SJSA1 (cell line): Measurements from ENCODE around the gene FSTL4. TPM values are rescaled to one million over a fixed set of nuclear protein-coding genes. Genes with fewer than 3 reads are reported as not detected.

Experiments used
- DNase-seq, 2 experiments: peaks; one replicate each; pipeline ENCODE4 v3.0.0-alpha.2; 2015 to 2020; ENCODE audit warnings: low spot score in 2 of 2, low read depth in 1 of 2
- H3K27ac ChIP-seq: fragments of 250-450 bp; sonication (Bioruptor Pico); 2 replicates; pipeline ENCODE4 v1.5.1; 2020; ENCODE audit warnings: mild to moderate bottlenecking, moderate library complexity
- H3K27me3 ChIP-seq: fragments of 250-450 bp; sonication (Bioruptor Pico); replicated peaks from 2 replicates; pipeline ENCODE4 v1.5.1; 2020; ENCODE audit warnings: mild to moderate bottlenecking, moderate library complexity
- H3K36me3 ChIP-seq: fragments of 250-450 bp; sonication (Bioruptor Pico); 2 replicates; pipeline ENCODE4 v1.5.1; 2020; ENCODE audit warnings: mild to moderate bottlenecking
- H3K4me1 ChIP-seq: fragments of 250-450 bp; sonication (Bioruptor Pico); replicated peaks from 2 replicates; pipeline ENCODE4 v1.6.1; 2021; ENCODE audit warnings: mild to moderate bottlenecking
- H3K4me3 ChIP-seq: fragments of 250-450 bp; sonication (Bioruptor Pico); 2 replicates; pipeline ENCODE4 v1.5.1; 2020; ENCODE audit warnings: mild to moderate bottlenecking
- H3K9me3 ChIP-seq: fragments of 250-450 bp; sonication (Bioruptor Pico); replicated peaks from 2 replicates; pipeline ENCODE4 v1.5.1; 2020; ENCODE audit warnings: mild to moderate bottlenecking
- total RNA-seq: library from RNA; depleted of rRNA; stranded (reverse); fragments of >200 nt; shearing (Covaris generic); gene quantifications from 2 replicates; pipeline ENCODE4 v1.2.3, GENCODE V29; 2014

Gene FSTL4
- total RNA-seq, 1 experiment from 2014 or later: 2.1 TPM

DNA sequence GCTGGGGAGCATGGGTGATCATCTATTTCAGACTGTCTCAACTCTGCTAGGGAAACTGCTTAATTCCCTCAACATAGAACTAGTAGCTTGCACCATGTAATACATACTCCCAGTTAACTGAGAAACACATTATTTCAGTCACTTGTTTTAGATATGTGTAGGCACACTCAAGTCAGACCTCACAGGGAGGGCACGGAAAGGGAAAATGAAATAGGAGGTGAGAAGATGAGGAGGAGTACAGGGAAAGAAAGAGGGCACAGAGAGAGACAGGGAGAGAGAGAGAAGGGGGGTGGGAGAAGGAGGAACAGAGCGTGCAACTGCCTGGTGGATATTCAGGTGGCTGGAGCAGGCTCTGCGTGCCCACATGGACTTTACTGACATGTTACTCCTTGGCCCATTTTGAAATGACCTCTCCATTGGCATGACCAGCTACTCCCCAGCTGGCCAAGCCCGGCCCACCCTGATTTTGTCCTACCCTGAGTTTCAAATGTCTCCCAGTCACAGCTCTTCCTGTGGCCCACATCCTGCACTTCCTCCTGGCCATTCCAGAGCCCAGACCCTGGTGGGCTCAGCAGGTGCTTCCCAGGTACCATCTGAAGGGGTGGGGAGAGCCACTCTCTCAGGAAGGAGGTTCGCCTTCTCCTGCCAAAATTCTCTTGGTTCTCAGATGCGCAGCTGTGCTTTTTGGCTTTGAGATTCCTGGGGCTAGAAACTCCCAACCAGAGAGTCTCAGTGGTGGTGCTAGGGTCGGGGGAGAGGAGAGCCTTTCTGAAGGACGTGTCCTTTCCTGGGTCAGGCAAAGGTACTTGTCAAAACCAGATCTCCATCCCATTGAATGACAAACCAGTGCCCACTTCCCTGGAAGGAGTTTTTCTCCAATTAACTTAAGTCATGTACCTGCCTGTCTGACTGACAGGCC is 229.4 kb downstream of the FSTL4 start:
- Histone ChIP-seq H3K9me3 (0 out of 2 replicates have a peak, but pooled peaks cover under 1% of the 10 kb centered on the region), H3K36me3 (no peaks in the 10 kb centered on the region), H3K4me3 (no peak overlapping the region), H3K27me3 (peaks cover 39% of the 10 kb centered on the region), H3K4me1 (no peaks in the 10 kb centered on the region), H3K27ac (no peak overlapping the region)
- peak in 1 of 2 experiments; percentile 37 for DNase-seq

DNA sequence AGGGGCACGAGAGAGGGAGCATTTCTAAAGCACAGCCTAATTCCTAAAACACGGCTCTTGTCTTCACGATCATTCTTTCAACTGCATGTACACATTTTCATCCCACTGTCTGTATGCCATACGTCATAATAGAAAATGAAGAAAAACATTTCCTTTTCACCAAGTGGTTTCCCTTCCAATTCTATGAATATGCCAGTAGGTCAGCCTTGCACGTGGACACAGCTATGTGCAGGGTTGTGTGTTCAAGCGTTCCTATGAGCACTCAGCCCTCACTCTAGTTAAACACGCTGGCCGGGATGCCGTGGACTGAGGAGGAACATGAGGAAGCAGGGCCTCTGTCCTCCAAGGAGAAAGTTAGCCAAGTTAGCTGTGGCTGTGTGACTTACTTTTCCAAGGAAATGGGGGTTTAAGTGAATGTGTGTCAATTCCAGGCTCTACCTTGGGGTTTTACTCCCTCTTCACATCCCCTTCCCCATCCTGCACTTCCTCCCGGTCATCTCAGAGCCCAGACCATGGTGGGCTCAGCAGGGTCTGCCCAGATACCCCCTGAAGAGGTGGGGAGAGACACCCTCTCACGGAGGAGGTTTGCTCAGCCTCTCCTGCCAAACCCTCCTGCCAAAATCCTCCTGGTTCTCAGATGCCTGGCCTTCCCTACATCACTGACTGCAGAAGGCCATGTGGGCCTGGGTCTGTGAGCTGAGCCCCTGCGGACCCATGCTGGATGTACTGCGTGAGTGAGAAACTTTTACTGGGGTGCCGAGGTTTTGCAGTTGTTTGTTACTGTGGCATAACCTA is 230.6 kb downstream of the FSTL4 start:
- Histone ChIP-seq H3K9me3 (peaks cover 10% of the 10 kb centered on the region; the same call in 1 of the 2 replicates), H3K36me3 (no peaks in the 10 kb centered on the region), H3K4me3 (no peak overlapping the region), H3K27ac (no peak overlapping the region), H3K4me1 (no peaks in the 10 kb centered on the region), H3K27me3 (peaks cover 29% of the 10 kb centered on the region; the same call in 1 of the 2 replicates)
- peak in 1 of 2 experiments; percentile 38 for DNase-seq

DNA sequence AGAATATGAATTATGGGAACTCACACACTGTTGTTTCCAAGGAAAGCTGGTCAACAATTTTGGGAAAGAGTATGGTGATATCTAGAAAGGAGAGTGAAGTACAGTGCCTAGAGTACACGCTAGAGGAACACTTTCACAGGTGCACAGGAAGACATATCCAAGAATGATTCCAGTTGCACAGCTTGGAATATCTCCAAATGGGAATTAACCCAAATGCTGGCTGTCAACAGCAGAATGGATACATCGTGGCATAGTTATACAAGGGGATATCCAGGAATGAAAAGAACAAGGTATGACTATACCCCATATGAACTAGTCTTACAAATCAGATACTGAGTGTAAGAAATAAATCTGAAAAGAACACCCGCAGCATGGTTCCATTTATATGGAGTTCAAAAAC is 231.3 kb downstream of the FSTL4 start:
- Histone ChIP-seq H3K27ac (no peak overlapping the region), H3K36me3 (no peaks in the 10 kb centered on the region), H3K4me1 (no peaks in the 10 kb centered on the region), H3K4me3 (no peak overlapping the region), H3K9me3 (peaks cover 10% of the 10 kb centered on the region; the same call in 1 of the 2 replicates), H3K27me3 (peaks cover 27% of the 10 kb centered on the region; the same call in 1 of the 2 replicates)
- no peak for DNase-seq

DNA sequence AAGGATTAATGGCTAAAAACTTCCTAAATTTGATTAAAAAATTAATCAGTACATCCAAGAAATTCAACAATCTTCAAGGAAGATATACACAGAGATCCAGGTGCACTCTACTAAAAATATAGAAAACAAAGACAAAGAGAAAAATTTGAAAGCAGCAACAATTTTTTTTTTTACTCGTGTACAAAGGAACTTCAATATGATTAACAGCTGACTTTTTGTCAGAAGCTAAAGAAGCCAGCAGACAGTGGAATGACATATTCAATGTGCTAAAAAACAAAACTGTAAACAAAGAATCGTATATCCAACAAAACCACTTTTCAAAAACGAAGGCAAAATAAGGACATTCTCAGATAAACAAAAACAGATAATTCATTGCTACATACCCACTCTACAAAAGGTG is 234.6 kb downstream of the FSTL4 start:
- Histone ChIP-seq H3K4me1 (no peaks in the 10 kb centered on the region), H3K27me3 (peaks cover 13% of the 10 kb centered on the region), H3K27ac (no peak overlapping the region), H3K4me3 (no peak overlapping the region), H3K36me3 (no peaks in the 10 kb centered on the region), H3K9me3 (peaks cover 10% of the 10 kb centered on the region; the same call in 1 of the 2 replicates)
- no peak for DNase-seq

DNA sequence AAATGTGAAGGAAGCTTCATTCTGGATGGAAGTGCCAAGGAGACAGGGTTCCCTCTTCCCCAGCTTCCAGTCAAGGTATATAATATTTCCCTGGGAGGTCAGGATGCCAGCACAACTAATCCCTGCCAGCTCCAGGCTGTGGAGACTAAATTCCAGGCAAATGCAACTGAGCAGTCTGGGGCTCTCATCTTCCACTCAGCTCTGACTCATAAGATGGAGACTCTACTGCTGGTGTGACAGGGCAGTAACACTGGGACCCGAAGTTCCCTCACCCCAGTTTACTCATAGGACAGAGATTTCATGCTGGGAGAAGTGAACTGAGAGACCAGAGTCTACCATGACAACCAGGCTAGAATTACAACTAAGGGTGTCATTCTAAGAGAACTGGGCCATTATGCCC is 235.4 kb downstream of the FSTL4 start:
- DNase-seq: peak in 1 of 2 experiments; percentile 27
- H3K4me1 ChIP-seq: no peaks in the 10 kb centered on the region
- H3K4me3 ChIP-seq: no peak overlapping the region
- H3K27ac ChIP-seq: no peak overlapping the region
- no peaks in the 10 kb centered on the region for H3K36me3 ChIP-seq
- H3K9me3 ChIP-seq: peaks cover 10% of the 10 kb centered on the region; the same call in 1 of the 2 replicates
- H3K27me3 ChIP-seq: peaks cover 18% of the 10 kb centered on the region

DNA sequence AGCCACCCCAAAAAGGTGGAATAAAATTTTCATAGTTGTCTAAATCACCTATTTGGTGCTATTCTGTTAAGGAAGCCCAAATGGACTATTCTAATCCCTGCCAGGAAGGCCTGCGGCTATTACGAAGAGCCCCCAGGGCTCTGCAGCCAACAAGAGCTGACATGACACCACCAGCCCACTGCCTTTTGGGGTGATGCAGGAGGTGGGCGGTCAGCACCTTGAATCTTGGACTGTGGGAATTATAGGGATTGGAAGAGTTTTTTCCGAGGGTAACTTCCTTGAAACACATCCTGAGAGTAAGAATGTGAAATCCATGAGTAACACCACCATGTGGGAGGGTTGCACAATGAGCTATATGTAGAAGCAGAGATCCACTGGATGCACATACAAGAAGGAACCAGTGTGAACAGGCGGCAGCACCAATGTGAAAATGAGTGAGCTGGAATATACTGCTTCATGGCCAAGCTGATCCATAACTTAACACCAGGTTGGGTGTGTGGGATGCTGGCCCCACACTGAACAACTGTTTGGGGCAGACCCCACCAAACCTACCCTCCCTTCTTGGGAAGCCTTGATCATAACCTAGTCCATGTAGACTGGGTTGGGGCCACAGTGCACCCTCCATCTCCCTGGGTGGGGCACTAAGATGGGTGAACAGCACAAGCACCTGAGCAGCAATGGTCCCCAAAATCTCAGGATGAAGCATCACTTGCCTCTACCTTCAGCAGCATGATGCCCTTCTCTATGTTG is 239.0 kb downstream of the FSTL4 start:
- H3K36me3 ChIP-seq: no peaks in the 10 kb centered on the region
- H3K27me3 ChIP-seq: peaks cover 12% of the 10 kb centered on the region
- H3K4me3 ChIP-seq: no peak overlapping the region
- no peak overlapping the region for H3K27ac ChIP-seq
- no peaks in the 10 kb centered on the region for H3K4me1 ChIP-seq
- peak in 1 of 2 experiments; percentile 32 for DNase-seq
- peaks cover 10% of the 10 kb centered on the region; the same call in 1 of the 2 replicates for H3K9me3 ChIP-seq

DNA sequence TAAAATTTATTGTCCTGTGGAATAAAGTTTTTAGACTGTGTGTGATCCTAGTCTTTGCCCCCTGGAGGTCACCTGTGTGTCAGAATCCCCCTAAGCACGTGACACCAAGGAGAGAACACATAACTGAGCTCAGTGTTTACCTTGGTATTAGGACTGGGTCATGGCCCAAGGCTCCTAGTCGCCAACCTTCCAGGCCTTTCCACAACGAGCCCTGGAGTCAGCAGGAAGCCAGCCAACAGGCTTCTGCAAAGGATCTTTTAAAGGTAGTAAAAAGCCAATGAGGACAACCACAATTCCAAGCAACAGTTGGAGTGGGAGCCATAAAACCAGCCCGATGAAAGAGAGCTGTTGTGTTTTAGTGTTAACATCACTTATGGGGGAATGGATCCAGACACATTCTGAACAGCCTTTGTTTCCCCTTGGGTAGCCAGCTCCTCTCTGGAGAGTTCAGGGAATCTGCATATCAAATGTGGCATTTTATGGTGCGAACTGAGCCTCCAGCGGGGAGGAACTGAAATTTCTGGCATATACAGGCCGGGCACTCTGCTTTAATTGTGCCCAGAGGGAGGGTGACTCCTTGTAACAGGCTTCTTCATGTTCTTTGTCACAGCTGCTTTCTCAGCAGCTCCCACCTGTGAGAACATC is 239.9 kb downstream of the FSTL4 start:
- DNase-seq: peak in 1 of 2 experiments; percentile 27
- Histone ChIP-seq H3K4me1 (no peaks in the 10 kb centered on the region), H3K9me3 (peaks cover 6% of the 10 kb centered on the region; the same call in 1 of the 2 replicates), H3K4me3 (no peak overlapping the region), H3K27ac (no peak overlapping the region), H3K27me3 (peaks cover 12% of the 10 kb centered on the region), H3K36me3 (no peaks in the 10 kb centered on the region)

DNA sequence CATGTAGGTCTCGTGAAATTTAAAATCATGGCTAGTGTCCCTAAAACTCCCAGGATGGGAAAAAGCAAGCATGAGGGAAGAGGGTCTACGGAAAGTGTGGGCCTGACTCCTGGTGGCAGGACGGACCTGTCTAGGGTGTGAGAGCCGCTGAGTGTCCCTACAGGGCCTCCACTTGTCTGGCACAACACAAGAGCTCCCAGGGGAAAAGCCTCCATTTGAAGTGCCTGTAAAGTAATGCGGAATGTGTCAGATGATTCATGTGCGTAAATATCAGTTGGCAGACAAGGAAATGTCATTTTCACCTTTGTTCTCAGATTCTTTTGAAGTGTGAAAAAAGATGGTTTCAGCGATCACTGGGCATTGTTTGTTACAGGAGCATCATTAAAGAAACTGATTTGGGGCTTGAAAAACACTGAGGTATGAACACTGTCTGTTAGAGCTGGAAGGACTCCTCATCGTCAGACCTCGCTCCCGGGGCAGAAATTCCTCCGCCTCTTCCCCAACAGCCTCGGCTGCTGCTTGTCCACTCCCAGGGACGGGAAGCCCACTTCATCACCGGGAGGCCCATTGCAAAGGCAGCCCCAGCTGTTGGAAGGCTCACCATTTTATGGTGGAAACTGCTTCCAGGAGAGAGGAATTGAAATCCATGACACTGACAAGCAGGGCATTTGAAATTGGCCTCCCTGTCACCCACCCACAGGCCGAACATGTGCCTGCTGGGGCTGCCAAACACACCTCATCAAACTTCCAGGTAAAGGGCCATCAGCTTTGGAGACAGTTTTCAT is 240.8 kb downstream of the FSTL4 start:
- no peak overlapping the region for H3K27ac ChIP-seq
- no peaks in the 10 kb centered on the region for H3K9me3 ChIP-seq
- no peak overlapping the region for H3K4me3 ChIP-seq
- H3K4me1 ChIP-seq: no peaks in the 10 kb centered on the region
- H3K27me3 ChIP-seq: peaks cover 12% of the 10 kb centered on the region
- peak in 1 of 2 experiments; percentile 40 for DNase-seq
- no peaks in the 10 kb centered on the region for H3K36me3 ChIP-seq

DNA sequence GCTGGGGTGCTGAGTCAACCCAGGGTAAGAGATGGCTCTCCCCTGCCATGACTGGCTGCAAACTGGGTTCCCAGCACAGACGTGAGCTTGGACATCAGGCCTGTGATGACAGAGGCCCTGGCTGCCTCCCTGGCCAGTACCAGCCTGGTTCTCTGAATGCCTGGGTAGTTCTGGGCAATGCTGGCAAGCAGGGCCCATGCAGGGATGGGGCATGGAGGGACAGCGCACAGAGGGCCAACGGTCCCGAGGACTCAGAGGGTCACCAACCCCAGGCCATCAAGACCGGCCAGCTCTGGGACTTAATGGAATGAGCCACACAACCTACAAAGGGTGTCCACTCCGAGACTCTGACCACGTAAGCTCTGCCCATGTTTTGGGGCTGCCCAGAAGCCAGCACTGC is 241.4 kb downstream of the FSTL4 start:
- Histone ChIP-seq H3K9me3 (no peaks in the 10 kb centered on the region), H3K36me3 (no peaks in the 10 kb centered on the region), H3K4me1 (no peaks in the 10 kb centered on the region), H3K27me3 (peaks cover 12% of the 10 kb centered on the region), H3K4me3 (no peak overlapping the region), H3K27ac (no peak overlapping the region)
- DNase-seq: peak in 1 of 2 experiments; percentile 42

DNA sequence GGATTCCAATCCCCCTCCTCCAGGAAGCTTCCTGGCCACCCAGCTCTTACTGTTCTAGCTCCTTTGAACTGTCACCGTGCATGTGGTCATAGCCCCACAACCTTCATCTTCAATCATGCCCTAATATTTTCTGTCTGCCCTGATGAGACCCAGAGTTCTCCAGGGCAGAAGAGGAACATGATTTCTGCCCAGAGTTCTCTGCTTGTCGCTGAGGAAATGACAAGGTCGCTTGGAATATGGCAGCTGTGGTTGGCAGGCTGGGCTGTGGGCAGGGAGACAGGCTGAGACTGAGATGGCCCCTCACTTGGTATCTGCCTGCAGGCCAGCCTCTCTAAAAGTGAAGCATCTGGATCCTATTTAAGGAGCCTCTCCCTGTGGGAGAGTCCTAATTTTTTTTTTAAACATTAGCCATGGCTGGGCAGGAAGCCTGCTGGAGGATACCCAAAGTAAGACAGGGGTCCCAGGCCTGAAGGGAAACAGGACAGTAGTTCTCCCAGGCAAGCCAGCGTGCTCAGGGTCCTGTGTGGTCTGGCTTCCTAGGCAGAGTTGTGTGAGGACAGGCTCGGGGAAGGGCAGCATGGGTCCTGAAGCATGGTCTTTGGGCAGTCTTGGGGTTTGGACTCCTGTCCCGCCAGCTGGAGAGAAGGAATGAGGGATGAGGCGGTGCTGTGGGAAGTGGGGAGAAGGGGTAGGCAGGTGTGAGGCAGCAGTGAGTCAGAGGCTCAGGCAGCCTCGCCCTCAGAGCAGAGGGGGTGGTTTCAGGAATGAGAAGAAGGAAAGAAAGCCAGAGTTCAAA is 242.1 kb downstream of the FSTL4 start:
- DNase-seq: peak in 1 of 2 experiments; percentile 34
- H3K4me1 ChIP-seq: no peaks in the 10 kb centered on the region
- H3K27ac ChIP-seq: no peak overlapping the region
- H3K9me3 ChIP-seq: no peaks in the 10 kb centered on the region
- H3K36me3 ChIP-seq: no peaks in the 10 kb centered on the region
- H3K4me3 ChIP-seq: no peak overlapping the region
- peaks cover 12% of the 10 kb centered on the region for H3K27me3 ChIP-seq

DNA sequence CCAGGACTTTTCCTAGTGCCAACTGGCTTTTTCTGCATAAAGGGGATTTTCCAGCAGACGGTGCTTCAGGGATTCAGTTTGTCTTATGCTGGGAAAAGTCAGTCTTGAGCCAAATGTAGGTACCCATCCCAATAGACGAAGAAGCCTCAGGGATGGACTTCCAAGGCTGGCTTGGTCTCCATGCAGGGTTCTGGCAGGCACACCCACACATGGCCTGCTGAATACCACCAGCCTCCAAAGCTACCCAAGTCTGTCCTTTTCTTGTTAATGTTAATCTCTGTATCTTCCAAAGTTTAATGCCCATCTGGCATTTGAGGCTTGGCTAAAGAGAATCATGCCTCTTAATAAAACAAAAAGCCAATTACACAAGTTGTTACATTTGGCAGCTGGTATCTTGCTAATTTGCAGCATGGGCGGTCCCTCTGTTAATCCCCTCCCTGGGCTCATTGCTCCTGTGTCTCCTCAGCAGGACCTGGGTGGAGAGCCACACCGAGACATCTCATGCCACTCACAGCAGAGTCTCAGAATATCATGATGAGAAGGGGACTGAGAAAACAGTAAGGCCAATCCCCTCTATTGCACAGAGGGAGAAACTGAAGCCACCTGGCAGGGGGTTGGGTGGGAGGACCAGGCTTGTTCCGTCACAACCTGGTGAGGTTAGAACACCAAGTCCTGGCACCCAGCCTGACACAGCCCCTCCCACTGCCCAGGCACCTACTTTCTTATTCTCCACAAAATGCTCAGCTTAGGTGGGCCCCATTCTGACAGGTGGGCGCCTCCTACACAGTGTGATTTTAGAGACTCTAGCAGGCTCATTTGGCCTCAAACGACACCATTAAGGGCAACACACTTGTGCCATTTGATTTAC is 243.2 kb downstream of the FSTL4 start:
- Histone ChIP-seq H3K4me1 (no peaks in the 10 kb centered on the region), H3K27me3 (peaks cover 17% of the 10 kb centered on the region), H3K27ac (no peak overlapping the region), H3K4me3 (no peak overlapping the region), H3K9me3 (no peaks in the 10 kb centered on the region), H3K36me3 (no peaks in the 10 kb centered on the region)
- DNase-seq: no peak
